ENCODE data around the gene CPNE2.

CPNE2 gene

DNA sequence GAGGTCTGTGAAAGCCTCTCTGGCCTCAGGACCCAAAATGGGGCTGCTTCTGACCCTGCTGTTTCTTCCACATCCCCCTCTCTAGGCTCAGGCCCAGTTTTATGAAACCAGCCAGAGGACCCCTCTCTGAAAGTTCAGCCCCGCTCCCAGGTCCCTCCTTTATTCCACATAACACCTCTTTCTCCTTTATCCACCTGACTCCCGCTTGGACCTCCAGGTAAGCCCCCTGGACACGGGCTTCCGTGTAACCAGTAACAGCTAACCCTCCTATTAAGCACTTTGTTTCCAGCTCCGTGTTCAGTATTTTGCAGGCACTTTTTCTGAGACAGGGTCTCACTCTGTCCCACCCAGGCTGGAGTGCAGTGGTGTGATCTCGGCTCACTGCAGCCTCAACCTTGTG is 56.1 kb downstream of the CPNE2 start:
- no peak for DNase-seq (ENCODE audit: low spot score)
- Histone ChIP-seq H3K27ac (ENCODE audit: poor library complexity, severe bottlenecking) (peak overlapping the region; percentile 33), H3K9me3 (ENCODE audit: severe bottlenecking) (no peaks in the 10 kb centered on the region), H3K27me3 (ENCODE audit: insufficient read depth, poor library complexity, severe bottlenecking) (no peaks in the 10 kb centered on the region), H3K4me1 (ENCODE audit: insufficient read depth, poor library complexity, severe bottlenecking) (peaks cover 9% of the 10 kb centered on the region), H3K36me3 (ENCODE audit: low read depth) (peaks cover 12% of the 10 kb centered on the region), H3K4me3 (ENCODE audit: severe bottlenecking) (no peak overlapping the region)
- TF ChIP-seq, protein P1, sequence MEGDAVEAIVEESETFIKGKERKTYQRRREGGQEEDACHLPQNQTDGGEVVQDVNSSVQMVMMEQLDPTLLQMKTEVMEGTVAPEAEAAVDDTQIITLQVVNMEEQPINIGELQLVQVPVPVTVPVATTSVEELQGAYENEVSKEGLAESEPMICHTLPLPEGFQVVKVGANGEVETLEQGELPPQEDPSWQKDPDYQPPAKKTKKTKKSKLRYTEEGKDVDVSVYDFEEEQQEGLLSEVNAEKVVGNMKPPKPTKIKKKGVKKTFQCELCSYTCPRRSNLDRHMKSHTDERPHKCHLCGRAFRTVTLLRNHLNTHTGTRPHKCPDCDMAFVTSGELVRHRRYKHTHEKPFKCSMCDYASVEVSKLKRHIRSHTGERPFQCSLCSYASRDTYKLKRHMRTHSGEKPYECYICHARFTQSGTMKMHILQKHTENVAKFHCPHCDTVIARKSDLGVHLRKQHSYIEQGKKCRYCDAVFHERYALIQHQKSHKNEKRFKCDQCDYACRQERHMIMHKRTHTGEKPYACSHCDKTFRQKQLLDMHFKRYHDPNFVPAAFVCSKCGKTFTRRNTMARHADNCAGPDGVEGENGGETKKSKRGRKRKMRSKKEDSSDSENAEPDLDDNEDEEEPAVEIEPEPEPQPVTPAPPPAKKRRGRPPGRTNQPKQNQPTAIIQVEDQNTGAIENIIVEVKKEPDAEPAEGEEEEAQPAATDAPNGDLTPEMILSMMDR (IDR thresholded peaks at IDR 0.05; ENCODE audit: poor library complexity, severe bottlenecking), result no peak
- ATAC-seq (ENCODE audit: low read depth), result no peak

DNA sequence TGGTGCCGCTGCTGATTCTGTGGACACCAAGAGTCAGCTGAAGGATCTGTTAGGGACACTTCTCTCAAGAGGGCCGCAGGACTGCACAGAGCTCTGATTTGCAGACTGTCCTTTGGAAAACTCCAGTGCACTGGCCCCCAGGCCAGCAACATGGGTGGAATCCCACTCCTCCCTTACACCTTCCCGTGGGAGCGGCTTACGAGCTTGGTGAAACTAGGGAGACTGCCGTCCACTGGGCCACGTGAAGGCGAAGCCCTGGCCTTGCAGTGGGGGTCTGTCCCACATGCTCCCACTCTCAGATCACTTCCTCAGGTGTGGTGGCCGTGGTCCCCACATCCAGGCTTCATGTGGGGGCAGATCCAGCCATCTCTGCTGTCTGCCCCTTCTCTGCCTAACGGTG is 57.0 kb downstream of the CPNE2 start:
- Histone ChIP-seq H3K36me3 (ENCODE audit: low read depth) (peaks cover 20% of the 10 kb centered on the region), H3K27me3 (ENCODE audit: insufficient read depth, poor library complexity, severe bottlenecking) (no peaks in the 10 kb centered on the region), H3K27ac (ENCODE audit: poor library complexity, severe bottlenecking) (no peak overlapping the region), H3K9me3 (ENCODE audit: severe bottlenecking) (no peaks in the 10 kb centered on the region), H3K4me1 (ENCODE audit: insufficient read depth, poor library complexity, severe bottlenecking) (peaks cover 9% of the 10 kb centered on the region), H3K4me3 (ENCODE audit: severe bottlenecking) (no peak overlapping the region)
- DNase-seq (ENCODE audit: low spot score), result no peak
- no peak for ATAC-seq (ENCODE audit: low read depth)
- TF ChIP-seq, protein P1 (IDR thresholded peaks at IDR 0.05; ENCODE audit: poor library complexity, severe bottlenecking), result no peak

DNA sequence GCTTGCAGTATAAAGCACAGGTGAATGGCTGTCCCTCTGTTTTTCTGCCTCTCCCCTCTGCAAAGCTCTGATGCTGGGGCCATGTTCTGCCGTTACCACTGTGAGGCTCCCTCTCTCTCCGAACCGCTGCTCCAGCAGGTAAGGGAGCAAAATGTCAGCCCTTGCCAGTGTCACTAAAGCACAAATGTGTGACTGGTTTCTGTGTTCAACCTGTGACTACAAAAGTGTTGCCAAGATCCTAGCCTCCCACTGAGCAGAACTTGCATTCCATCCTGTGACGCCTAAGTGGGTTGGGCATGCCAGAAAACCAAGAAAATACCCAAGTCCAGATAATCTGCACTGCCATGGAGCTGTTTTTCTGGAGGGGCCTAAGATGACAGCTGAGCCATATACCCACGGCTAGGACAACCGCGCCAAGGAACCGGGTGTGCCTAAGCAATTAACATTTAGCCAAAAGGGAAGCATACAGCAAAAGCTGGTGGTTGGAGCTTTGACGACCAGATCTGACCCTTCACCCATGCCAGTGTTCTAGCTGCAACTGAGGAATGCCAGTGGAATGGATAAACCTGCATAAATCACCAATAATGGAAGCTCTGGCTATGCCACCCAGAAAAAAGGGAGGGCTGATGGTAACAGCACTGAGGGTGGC is 58.4 kb downstream of the CPNE2 start:
- Histone ChIP-seq H3K27ac (ENCODE audit: poor library complexity, severe bottlenecking) (no peak overlapping the region), H3K4me3 (ENCODE audit: severe bottlenecking) (no peak overlapping the region), H3K27me3 (ENCODE audit: insufficient read depth, poor library complexity, severe bottlenecking) (no peaks in the 10 kb centered on the region), H3K9me3 (ENCODE audit: severe bottlenecking) (no peaks in the 10 kb centered on the region), H3K36me3 (ENCODE audit: low read depth) (peaks cover 34% of the 10 kb centered on the region), H3K4me1 (ENCODE audit: insufficient read depth, poor library complexity, severe bottlenecking) (peaks cover 9% of the 10 kb centered on the region)
- TF ChIP-seq, protein P1 (IDR thresholded peaks at IDR 0.05; ENCODE audit: poor library complexity, severe bottlenecking), result no peak
- ATAC-seq (ENCODE audit: low read depth) (no peak), DNase-seq (ENCODE audit: low spot score) (no peak)

DNA sequence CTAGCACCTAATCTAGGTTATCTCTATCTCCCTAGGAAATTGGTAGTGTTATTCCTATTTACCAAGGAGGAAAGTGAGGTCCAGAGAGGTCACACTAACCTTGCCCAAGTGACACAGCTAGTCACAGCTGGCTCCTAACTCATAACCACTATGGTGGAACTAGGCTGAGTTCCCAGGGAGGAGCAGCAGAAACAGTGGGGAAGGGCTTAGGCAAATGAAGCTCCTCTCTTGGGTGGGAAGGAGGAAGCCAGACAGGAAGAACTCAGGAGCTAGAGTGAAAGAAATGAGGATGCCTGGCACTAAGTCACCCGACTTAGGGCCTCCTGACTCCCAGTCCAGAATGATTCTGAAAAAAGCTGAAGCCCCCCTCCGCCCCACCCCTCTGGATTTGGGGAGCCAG is 59.0 kb downstream of the CPNE2 start:
- peaks cover 40% of the 10 kb centered on the region for H3K36me3 ChIP-seq (ENCODE audit: low read depth)
- TF ChIP-seq, protein P1 (IDR thresholded peaks at IDR 0.05; ENCODE audit: poor library complexity, severe bottlenecking), result no peak
- no peaks in the 10 kb centered on the region for H3K9me3 ChIP-seq (ENCODE audit: severe bottlenecking)
- no peak overlapping the region for H3K27ac ChIP-seq (ENCODE audit: poor library complexity, severe bottlenecking)
- peaks cover 9% of the 10 kb centered on the region for H3K4me1 ChIP-seq (ENCODE audit: insufficient read depth, poor library complexity, severe bottlenecking)
- H3K27me3 ChIP-seq (ENCODE audit: insufficient read depth, poor library complexity, severe bottlenecking), result no peaks in the 10 kb centered on the region
- no peak for ATAC-seq (ENCODE audit: low read depth)
- no peak overlapping the region for H3K4me3 ChIP-seq (ENCODE audit: severe bottlenecking)
- DNase-seq (ENCODE audit: low spot score), result no peak
